Neural progenitor cell (in vitro differentiated cells): ENCODE measurements around the gene TSBP1. TPM values are rescaled to one million over a fixed set of nuclear protein-coding genes. Genes with fewer than 3 reads are reported as not detected.
"Not testable (repeated sequence)": the region's sequence is repeated elsewhere in the genome, so short reads cannot be mapped to it uniquely, and the experiment has no call there.

ENCODE experiments used
- DNase-seq: peaks from one replicate; pipeline ENCODE4 v3.0.0-alpha.2; 2016; ENCODE audit warnings: low spot score
- H2AFZ ChIP-seq: fragments of 200-600 bp; sonication (generic); replicated peaks from 2 replicates; pipeline ENCODE4 v1.6.1; 2016; ENCODE audit warnings: antibody characterized with exemption
- H3F3A ChIP-seq: fragments of 200-600 bp; sonication (generic); 2 replicates; pipeline ENCODE4 v1.6.1; 2016; ENCODE audit warnings: antibody characterized with exemption, low read depth
- H3K27ac ChIP-seq: fragments of 200-600 bp; sonication (generic); 2 replicates; pipeline ENCODE4 v1.5.1; 2016; ENCODE audit warnings: mild to moderate bottlenecking
- H3K27me3 ChIP-seq: fragments of 200-600 bp; sonication (generic); 2 replicates; pipeline ENCODE4 v1.6.1; 2016; ENCODE audit warnings: mild to moderate bottlenecking, moderate library complexity
- H3K36me3 ChIP-seq: fragments of 200-600 bp; sonication (generic); 2 replicates; pipeline ENCODE4 v1.5.1; 2016
- H3K4me1 ChIP-seq: fragments of 200-600 bp; sonication (generic); 2 replicates; pipeline ENCODE4 v1.6.1; 2016; ENCODE audit warnings: mixed run types
- H3K4me2 ChIP-seq: fragments of 200-600 bp; sonication (generic); 2 replicates; pipeline ENCODE4 v1.6.1; 2016
- H3K4me3 ChIP-seq: fragments of 200-600 bp; sonication (generic); 2 replicates; pipeline ENCODE4 v1.5.1; 2016
- H3K79me2 ChIP-seq: fragments of 200-600 bp; sonication (generic); 2 replicates; pipeline ENCODE4 v1.6.1; 2016; ENCODE audit warnings: low read depth
- H3K9ac ChIP-seq: fragments of 200-600 bp; sonication (generic); 2 replicates; pipeline ENCODE4 v1.6.1; 2016
- H3K9me3 ChIP-seq: fragments of 200-600 bp; sonication (generic); 2 replicates; pipeline ENCODE4 v1.5.1; 2016; ENCODE audit warnings: low read depth
- H4K20me1 ChIP-seq: fragments of 200-600 bp; sonication (generic); 2 replicates; pipeline ENCODE4 v1.6.1; 2016; ENCODE audit warnings: low read depth
- H3K27ac Mint-ChIP-seq: 3 replicates; pipeline ENCODE4 v1.8.0; 2021; ENCODE audit warnings: mixed read lengths
- H3K27me3 Mint-ChIP-seq: 2 replicates; pipeline ENCODE4 v1.8.0; 2022; ENCODE audit warnings: low read depth, mild to moderate bottlenecking, inconsistent platforms, moderate library complexity, mixed read lengths; ENCODE audit not compliant: insufficient read depth
- H3K36me3 Mint-ChIP-seq: 3 replicates; pipeline ENCODE4 v1.8.0; 2021; ENCODE audit warnings: mixed read lengths
- H3K4me1 Mint-ChIP-seq: 3 replicates; pipeline ENCODE4 v1.8.0; 2021; ENCODE audit warnings: mixed read lengths
- H3K4me3 Mint-ChIP-seq: 3 replicates; pipeline ENCODE4 v1.8.0; 2021; ENCODE audit warnings: mild to moderate bottlenecking, moderate library complexity, mixed read lengths
- H3K9me3 Mint-ChIP-seq: 3 replicates; pipeline ENCODE4 v1.8.0; 2020; ENCODE audit warnings: mixed read lengths
- CTCF ChIP-seq: fragments of 200-600 bp; sonication (generic); IDR thresholded peaks from 2 replicates; pipeline ENCODE4 v1.5.1; 2017; ENCODE audit warnings: antibody characterized with exemption, mild to moderate bottlenecking
- EZH2 ChIP-seq: fragments of 200-600 bp; sonication (generic); IDR thresholded peaks from 2 replicates; pipeline ENCODE4 v1.6.1; 2017; ENCODE audit warnings: antibody characterized with exemption, mild to moderate bottlenecking, moderate library complexity
- EZH2phosphoT487 ChIP-seq: fragments of 200-600 bp; sonication (generic); IDR thresholded peaks from 2 replicates; pipeline ENCODE4 v1.6.1; 2017; ENCODE audit warnings: antibody characterized with exemption
- total RNA-seq: library from RNA; depleted of rRNA; stranded (reverse); fragments of >200 nt; gene quantifications from 2 replicates; pipeline ENCODE4 v1.2.3, GENCODE V29; 2015; ENCODE audit warnings: low replicate concordance

TSBP1 gene
- total RNA-seq, 1 donor from 2014 or later = not detected

GRCh38 chr6:32298632-32299336 lies 72.9 kb downstream of the TSBP1 start:
- Histone ChIP-seq H4K20me1 (no peaks in the 10 kb centered on the region), H3K9ac (no peak overlapping the region), H3K27ac (no peak overlapping the region), H3K4me2 (no peak overlapping the region), H3K9me3 (no peaks in the 10 kb centered on the region), H3K27me3 (no peaks in the 10 kb centered on the region), H3K36me3 (no peaks in the 10 kb centered on the region), H3K4me3 (no peak overlapping the region), H2AFZ (no peak overlapping the region), H3K79me2 (no peaks in the 10 kb centered on the region), H3K4me1 (peaks cover 9% of the 10 kb centered on the region), H3F3A (peaks cover 11% of the 10 kb centered on the region)
- Mint-ChIP-seq H3K9me3 (no peaks in the 10 kb centered on the region), H3K27me3 (no peaks in the 10 kb centered on the region), H3K4me1 (no peaks in the 10 kb centered on the region), H3K27ac (no peak overlapping the region), H3K36me3 (no peaks in the 10 kb centered on the region), H3K4me3 (no peak overlapping the region)
- TF ChIP-seq EZH2 (no peak), EZH2phosphoT487 (no peak), CTCF (no peak)
- no peak for DNase-seq

GRCh38 chr6:32294980-32295379 lies 76.7 kb downstream of the TSBP1 start:
- not testable (repeated sequence) for H3K79me2 ChIP-seq, H3K9me3 Mint-ChIP-seq

GRCh38 chr6:32294566-32294965 lies 77.1 kb downstream of the TSBP1 start:
- H3K27ac ChIP-seq = no peak overlapping the region

More at GRCh38 chr6:32294980-32295379, 76.7 kb downstream of the TSBP1 start:
- DNase-seq, H3K27me3 ChIP-seq, H3K27me3 Mint-ChIP-seq, H3K4me1 Mint-ChIP-seq, H3F3A ChIP-seq, H3K36me3 Mint-ChIP-seq, H3K27ac Mint-ChIP-seq, H3K36me3 ChIP-seq, H3K4me1 ChIP-seq, H3K9me3 ChIP-seq, H4K20me1 ChIP-seq, H2AFZ ChIP-seq, H3K9ac ChIP-seq, H3K27ac ChIP-seq, H3K4me3 ChIP-seq, H3K4me3 Mint-ChIP-seq, H3K4me2 ChIP-seq: not testable (repeated sequence)

More at GRCh38 chr6:32294566-32294965, 77.1 kb downstream of the TSBP1 start:
- Histone ChIP-seq H3K4me3 (no peak overlapping the region), H3K79me2 (no peaks in the 10 kb centered on the region), H3F3A (no peaks in the 10 kb centered on the region), H2AFZ (no peak overlapping the region), H3K36me3 (no peaks in the 10 kb centered on the region), H4K20me1 (no peaks in the 10 kb centered on the region), H3K4me1 (no peaks in the 10 kb centered on the region), H3K9ac (no peak overlapping the region), H3K4me2 (no peak overlapping the region), H3K27me3 (no peaks in the 10 kb centered on the region), H3K9me3 (no peaks in the 10 kb centered on the region)
- DNase-seq = no peak
- no peaks in the 10 kb centered on the region for H3K4me1 Mint-ChIP-seq
- no peak overlapping the region for H3K27ac Mint-ChIP-seq
- TF ChIP-seq CTCF (no peak), EZH2 (no peak), EZH2phosphoT487 (no peak)
- no peaks in the 10 kb centered on the region for H3K9me3 Mint-ChIP-seq
- no peak overlapping the region for H3K4me3 Mint-ChIP-seq
- peaks cover 3% of the 10 kb centered on the region for H3K27me3 Mint-ChIP-seq
- H3K36me3 Mint-ChIP-seq = no peaks in the 10 kb centered on the region
